T-helper 1 cell treated with Interleukin-12 subunit alpha and Interleukin-12 subunit beta and Interleukin-4 antibody, amounts not matched to agents 30 μg/mL and 1 μg/mL, for 36 hours (primary cell): ENCODE data around the gene NXN.
"Not testable (repeated sequence)": the region's sequence is repeated elsewhere in the genome, so short reads cannot be mapped to it uniquely, and the experiment has no call there.

Experiments used
- H3K27ac Mint-ChIP-seq: one replicate; pipeline ENCODE4 v1.8.0; 2021; ENCODE audit warnings: mild to moderate bottlenecking, mixed read lengths
- H3K27me3 Mint-ChIP-seq: one replicate; pipeline ENCODE4 v1.8.0; 2021; ENCODE audit warnings: low read depth, mixed read lengths
- H3K36me3 Mint-ChIP-seq: one replicate; pipeline ENCODE4 v1.8.0; 2021; ENCODE audit warnings: low read depth, mixed read lengths
- H3K4me1 Mint-ChIP-seq: one replicate; pipeline ENCODE4 v1.8.0; 2021; ENCODE audit warnings: low read depth, mixed read lengths
- H3K4me3 Mint-ChIP-seq: one replicate; pipeline ENCODE4 v1.8.0; 2021; ENCODE audit warnings: mild to moderate bottlenecking, moderate library complexity, mixed read lengths
- H3K9me3 Mint-ChIP-seq: one replicate; pipeline ENCODE4 v1.8.0; 2021; ENCODE audit warnings: mixed read lengths

NXN gene

DNA sequence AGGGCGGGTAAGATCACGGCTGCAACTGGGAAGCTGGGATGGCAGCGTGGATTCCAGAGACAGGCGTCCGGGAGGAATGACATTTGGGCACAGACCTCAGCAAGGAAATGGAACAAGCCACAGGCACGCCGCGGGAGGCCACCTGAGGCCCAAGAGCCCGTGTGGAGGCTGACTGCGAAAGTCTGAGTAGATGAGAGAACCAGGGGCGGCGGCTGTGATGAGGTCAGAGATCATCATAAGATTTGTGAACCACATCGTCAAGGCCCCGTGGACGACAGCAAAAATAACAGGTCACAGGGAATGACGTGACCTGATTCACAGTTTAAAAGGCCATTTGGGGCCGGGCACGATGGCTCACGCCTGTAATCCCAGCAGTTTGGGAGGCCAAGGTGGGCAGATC is 149.2 kb downstream of the NXN start:
- Mint-ChIP-seq H3K27ac (no peak overlapping the region), H3K36me3 (no peaks in the 10 kb centered on the region), H3K9me3 (no peaks in the 10 kb centered on the region), H3K4me3 (no peak overlapping the region), H3K4me1 (no peaks in the 10 kb centered on the region), H3K27me3 (no peaks in the 10 kb centered on the region)

DNA sequence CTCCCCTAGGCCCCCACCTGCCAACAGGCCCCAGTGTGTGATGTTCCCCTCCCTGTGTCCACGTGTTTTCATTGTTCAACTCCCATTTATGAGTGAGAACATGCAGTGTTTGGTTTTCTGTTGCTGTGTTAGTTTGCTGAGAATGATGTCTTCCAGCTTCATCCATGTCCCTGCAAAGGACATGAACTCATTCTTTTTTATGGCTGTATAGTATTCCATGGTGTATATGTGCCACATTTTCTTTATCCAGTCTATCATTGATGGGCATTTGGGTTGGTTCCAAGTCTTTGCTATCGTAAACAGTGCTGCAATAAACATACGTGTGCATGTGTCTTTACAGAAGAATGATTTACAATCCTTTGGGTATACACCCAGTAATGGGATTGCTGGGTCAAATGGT is 150.0 kb downstream of the NXN start:
- not testable (repeated sequence) for H3K27ac Mint-ChIP-seq, H3K27me3 Mint-ChIP-seq, H3K9me3 Mint-ChIP-seq, H3K4me3 Mint-ChIP-seq, H3K36me3 Mint-ChIP-seq, H3K4me1 Mint-ChIP-seq

DNA sequence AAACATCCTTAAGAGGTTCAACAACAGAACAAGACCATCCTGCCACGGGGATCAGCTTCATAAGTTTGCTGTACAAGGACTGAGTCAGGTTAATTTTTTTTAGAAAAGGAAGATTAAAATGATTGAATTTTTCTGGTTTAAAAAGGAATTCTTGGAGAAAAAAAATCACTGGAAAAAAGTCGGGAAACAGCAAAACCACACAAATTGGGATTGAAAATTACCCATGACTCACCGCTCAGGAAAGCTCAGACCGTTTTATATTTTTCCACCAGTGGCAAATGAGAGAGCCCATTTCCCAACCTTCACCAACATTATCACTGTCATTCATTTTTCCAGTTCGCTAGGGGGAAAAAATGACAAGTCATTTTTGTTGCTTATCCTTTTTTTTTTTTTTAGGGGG is 150.8 kb downstream of the NXN start:
- Mint-ChIP-seq H3K4me3 (no peak overlapping the region), H3K4me1 (no peaks in the 10 kb centered on the region), H3K27ac (no peak overlapping the region), H3K27me3 (no peaks in the 10 kb centered on the region), H3K9me3 (no peaks in the 10 kb centered on the region), H3K36me3 (no peaks in the 10 kb centered on the region)

DNA sequence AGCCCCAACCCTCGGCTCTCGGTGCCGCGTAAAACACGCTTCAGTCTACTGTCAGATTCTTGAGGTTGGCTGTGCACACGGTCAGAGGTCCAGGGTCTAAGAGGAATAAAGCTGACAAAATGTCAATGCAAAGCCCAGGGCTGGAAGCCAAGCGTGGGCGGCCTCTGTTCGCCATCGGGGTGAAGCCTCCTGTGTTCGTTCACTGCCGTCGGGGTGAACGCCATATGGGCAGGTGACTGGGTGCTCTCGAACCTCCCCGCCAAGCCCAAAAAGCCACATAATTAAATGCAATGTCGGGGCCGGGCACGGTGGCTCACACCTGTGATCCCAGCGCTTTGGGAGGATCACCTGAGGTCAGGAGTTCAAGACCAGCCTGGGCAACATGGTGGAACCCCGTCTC is 152.8 kb downstream of the NXN start:
- Mint-ChIP-seq H3K9me3 (no peaks in the 10 kb centered on the region), H3K27me3 (no peaks in the 10 kb centered on the region), H3K36me3 (no peaks in the 10 kb centered on the region), H3K27ac (no peak overlapping the region), H3K4me1 (no peaks in the 10 kb centered on the region), H3K4me3 (no peak overlapping the region)

DNA sequence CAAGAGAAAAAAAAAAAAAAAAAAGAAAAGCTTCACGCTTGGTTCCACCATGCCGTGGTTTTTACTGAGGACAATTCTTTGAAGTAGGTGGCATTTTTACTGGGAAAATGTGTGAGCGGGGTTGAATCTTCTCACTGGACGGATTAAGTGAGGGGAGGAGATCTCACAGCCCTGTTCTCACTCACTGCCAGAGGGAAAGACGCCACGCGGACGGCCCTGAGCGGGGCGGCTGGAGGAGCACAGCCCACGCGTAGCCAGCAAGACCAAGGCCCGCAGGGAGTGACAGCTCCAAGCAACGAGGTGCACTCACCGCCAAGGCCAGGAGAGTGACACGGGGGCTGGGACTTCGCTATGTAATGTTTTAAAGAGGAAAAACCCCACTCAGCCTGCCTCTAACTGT is 154.4 kb downstream of the NXN start:
- no peak overlapping the region for H3K27ac Mint-ChIP-seq
- H3K36me3 Mint-ChIP-seq, result no peaks in the 10 kb centered on the region
- H3K4me3 Mint-ChIP-seq, result no peak overlapping the region
- H3K9me3 Mint-ChIP-seq, result no peaks in the 10 kb centered on the region
- no peaks in the 10 kb centered on the region for H3K27me3 Mint-ChIP-seq
- H3K4me1 Mint-ChIP-seq, result no peaks in the 10 kb centered on the region

DNA sequence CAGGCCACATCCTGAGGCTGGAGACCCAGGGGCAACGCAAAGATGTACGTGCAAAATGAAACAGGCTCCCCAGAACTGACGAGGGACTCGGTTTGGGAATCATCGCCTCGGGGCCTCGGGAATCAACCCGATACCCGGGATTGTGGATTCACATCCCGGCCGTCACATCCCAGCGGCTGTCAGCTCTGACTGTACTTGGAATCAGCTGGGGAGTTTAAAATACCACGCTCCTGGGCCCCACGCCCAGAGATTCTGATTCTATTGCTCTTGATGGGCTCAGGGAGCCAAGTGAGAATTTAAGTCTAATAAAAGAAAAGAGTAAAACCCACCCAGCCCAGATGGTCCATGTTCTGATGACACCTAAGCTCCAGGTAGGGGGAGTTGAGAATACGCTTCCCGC is 155.2 kb downstream of the NXN start:
- no peaks in the 10 kb centered on the region for H3K4me1 Mint-ChIP-seq
- H3K27ac Mint-ChIP-seq, result no peak overlapping the region
- H3K27me3 Mint-ChIP-seq, result no peaks in the 10 kb centered on the region
- H3K9me3 Mint-ChIP-seq, result no peaks in the 10 kb centered on the region
- H3K4me3 Mint-ChIP-seq, result no peak overlapping the region
- no peaks in the 10 kb centered on the region for H3K36me3 Mint-ChIP-seq

DNA sequence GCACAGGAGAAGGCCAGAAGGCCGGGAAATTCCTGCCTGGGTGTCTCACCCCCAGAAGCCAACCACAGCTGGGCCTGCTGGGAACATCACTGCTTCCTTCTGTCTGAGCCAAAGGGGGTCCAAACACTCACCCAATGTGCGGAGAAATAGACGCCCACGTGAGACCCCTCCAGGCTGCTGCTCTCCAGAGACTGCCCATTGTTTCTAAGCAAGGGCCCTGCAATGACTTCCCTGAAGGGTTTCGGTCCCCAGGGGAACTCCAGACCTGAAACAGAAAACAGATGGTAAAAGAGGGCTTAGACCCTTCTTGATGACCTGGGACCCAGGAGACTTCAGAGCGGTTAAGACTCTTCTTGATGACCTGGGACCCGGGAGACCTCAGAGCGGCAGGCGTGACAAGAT is 156.1 kb downstream of the NXN start:
- H3K9me3 Mint-ChIP-seq, result no peaks in the 10 kb centered on the region
- no peaks in the 10 kb centered on the region for H3K27me3 Mint-ChIP-seq
- no peak overlapping the region for H3K4me3 Mint-ChIP-seq

DNA sequence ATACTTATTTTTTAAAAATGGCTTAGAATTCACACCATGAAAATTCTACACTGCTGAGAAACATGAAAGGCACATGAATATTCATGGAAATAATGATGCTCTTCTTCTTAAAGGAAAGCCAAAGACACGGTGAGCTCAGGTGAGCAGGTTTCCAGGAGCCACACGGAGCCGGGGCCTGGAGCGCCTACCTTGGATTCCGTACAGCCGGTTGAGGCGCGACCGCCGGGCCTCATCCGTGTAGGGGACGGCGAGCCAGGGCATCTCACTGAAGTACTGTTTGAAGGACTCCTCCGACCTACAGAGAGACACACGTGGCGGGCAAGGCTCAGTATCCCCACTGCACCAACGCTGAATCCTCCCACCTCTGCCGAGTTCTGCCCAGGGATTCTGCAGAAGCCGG is 160.3 kb downstream of the NXN start:
- Mint-ChIP-seq H3K4me3 (no peak overlapping the region), H3K9me3 (no peaks in the 10 kb centered on the region), H3K27ac (no peak overlapping the region), H3K4me1 (no peaks in the 10 kb centered on the region), H3K36me3 (no peaks in the 10 kb centered on the region), H3K27me3 (no peaks in the 10 kb centered on the region)

More for the DNA sequence above, 156.1 kb downstream of the NXN start:
- Mint-ChIP-seq H3K27ac (no peak overlapping the region), H3K36me3 (no peaks in the 10 kb centered on the region), H3K4me1 (no peaks in the 10 kb centered on the region)

DNA sequence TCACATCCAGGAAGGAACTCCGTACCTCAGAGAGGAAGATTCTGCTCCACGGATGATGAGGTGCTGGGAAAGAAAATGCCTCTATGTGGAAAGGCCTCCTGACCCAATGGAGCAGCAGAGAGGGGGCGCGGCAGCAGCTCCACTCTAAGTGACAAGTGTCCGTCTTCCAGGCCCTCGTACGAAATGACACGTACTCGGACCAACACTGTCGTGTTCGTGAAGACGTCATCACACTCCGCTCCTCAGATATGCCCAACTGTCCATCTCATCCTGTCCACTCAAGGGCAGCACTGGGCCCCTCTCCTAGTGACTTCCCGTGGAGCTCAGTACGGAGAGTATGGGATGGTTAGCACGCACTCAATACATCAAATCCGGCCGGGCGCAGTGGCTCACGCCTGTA is 165.2 kb downstream of the NXN start:
- Mint-ChIP-seq H3K27me3 (no peaks in the 10 kb centered on the region), H3K9me3 (peaks cover 4% of the 10 kb centered on the region), H3K36me3 (no peaks in the 10 kb centered on the region), H3K27ac (no peak overlapping the region), H3K4me1 (no peaks in the 10 kb centered on the region), H3K4me3 (no peak overlapping the region)

DNA sequence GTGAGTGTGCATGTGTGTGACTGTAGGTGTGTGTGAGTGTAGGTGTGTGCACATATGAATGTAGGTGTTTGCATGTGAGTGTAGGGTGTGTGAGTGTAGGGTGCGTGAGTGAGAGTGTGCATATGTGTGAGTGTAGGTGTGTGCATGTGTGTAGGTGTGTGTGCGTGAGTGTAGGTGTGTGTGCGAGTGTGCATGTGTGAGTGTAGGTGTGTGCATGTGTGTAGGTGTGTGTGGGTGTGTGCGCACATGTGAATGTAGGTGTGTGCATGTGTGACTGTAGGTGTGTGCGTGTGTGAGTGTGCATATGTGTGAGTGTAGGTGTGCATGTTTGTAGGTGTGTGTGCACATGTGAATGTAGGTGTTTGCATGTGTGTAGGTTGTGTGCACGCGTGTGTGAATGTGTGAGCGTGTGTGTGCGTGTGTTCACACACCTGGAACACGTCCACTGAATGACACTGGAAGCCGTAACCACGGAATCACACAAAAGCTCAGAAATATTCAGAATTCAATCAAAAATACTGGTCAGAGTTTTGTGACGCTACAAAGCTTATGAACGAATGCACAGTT is 166.9 kb downstream of the NXN start:
- peaks cover 4% of the 10 kb centered on the region for H3K9me3 Mint-ChIP-seq
- H3K4me1 Mint-ChIP-seq, result no peaks in the 10 kb centered on the region
- H3K4me3 Mint-ChIP-seq, result no peak overlapping the region
- H3K27me3 Mint-ChIP-seq, result no peaks in the 10 kb centered on the region
- no peaks in the 10 kb centered on the region for H3K36me3 Mint-ChIP-seq
- H3K27ac Mint-ChIP-seq, result no peak overlapping the region

DNA sequence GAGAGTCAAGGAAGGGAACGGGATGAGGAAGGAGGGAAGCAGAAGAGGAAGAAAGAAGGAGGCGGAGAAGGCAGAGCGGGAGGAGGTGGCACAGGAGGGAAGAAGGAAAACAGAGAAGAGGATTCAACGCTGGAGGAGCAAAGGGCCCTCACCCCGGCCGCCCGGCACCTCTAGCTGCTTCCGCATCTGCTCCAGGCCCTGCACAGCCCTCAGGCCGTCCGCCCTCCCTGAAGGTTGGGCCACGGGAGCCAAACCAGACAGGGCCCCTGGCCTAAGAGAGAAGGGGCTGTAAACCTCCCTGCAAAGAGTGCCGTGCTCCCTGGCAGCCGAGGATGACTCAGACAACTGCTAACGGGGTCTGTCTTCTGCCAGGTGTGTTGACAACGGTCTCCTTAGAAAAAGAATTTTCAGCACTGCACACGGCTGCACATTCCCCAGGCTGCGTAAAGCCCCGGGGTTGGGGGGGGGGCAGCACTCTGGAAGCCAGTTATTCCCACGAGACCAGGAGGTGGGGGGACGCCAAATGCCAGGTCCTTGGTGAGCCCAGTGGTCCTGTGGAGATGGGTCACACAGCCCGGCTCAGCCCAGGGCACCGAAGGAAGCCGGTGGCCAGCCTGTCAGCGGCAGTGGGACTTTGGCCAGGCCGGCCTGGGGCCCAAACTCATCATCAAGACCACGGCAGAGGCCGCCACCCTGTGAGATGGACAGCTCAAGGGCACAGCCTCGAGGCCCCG is 168.4 kb downstream of the NXN start:
- Mint-ChIP-seq H3K9me3 (peaks cover 4% of the 10 kb centered on the region), H3K27me3 (no peaks in the 10 kb centered on the region), H3K4me1 (no peaks in the 10 kb centered on the region), H3K36me3 (no peaks in the 10 kb centered on the region), H3K27ac (no peak overlapping the region), H3K4me3 (no peak overlapping the region)

DNA sequence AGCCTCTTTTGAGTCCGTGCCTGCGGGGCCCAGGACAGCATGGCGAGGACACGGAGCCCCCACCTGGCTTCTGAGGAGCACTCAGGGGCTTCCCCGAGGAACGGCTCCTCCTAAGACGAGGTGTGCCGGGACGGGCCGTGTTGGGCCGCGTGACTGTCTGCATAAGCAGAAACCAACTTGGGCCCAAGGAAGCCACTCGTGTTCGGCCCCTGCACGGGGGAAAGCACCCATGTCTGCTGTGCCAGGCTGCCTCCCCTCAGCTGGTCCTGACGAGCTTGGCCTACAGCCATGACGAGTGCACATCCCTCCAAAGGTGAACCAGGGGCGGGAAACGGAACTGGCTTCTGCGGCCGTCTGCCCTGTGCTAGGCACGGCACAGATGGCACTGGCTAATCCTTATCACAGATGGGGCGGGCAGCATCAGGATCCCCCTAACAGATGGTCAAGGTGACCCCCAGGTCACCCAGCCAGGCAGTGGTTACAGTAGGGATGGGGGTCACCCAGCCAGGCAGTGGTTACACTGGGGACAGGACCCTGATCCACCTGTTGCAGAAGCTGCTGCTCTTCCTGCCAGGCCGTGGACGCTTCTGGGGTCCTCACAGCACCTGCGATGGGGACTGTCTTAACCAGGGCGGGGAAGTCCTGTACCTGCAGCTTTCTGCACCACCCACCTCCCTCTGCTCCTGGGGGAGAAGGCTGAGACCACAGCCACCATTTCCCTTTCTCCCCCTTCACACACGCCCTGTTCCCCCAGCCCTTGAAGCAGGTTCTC is 171.9 kb downstream of the NXN start:
- Mint-ChIP-seq H3K4me1 (no peaks in the 10 kb centered on the region), H3K27me3 (no peaks in the 10 kb centered on the region), H3K9me3 (peaks cover 4% of the 10 kb centered on the region), H3K27ac (no peak overlapping the region), H3K4me3 (no peak overlapping the region), H3K36me3 (no peaks in the 10 kb centered on the region)

DNA sequence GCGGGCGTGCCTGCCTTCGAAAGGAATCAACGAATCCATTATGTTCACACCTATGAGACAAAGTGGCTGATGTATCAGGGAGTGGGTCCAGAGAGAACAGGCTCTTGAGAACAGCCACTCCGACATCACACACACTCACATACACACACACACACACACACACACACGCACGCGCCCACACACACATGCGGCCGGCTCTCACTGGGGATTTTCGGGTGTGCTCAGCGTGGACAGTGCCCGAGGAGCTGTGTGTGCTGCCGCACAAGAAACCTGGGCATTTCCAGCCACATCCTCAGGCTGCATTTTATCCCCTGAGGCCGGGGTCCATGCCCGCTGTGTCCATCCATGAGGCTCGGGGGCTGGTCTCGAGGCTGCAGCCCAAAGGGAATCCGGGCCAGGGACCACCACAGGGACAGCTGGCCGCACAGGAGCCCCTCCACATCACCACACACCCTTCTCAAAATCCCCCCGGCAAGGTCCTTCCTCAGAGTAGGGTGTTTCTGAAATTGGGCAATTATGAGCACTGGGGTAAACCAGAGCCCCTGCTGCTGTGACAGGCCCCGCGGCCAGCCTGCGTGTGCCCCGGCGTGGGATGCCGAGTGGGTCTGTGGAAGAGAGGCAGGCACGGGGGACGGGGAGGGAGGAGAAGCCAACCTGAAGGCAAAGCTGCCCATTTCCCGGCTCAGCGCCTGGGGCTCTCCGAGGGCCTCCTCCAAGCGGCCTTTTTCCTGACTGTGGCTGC is 172.6 kb downstream of the NXN start:
- no peak overlapping the region for H3K4me3 Mint-ChIP-seq

DNA sequence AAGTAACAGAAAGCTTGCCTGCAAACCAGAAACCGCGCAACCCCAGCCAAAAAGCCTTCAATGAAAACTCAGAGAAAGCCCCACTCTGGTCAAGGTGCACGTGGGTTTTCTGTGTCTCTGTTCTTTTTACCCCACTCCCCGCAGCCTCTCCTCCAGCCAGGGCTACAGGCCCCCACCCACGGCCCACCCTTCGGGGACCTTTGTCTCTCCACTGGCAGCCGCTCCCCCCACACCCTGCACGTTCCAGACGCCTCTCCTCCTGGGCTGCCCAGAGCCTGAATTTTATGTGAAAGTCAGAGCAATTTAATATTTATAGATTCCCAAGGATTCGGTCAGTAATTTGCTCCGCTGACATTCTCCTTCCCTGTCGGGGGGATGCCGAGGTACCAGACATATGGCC is 173.2 kb downstream of the NXN start:
- H3K4me1 Mint-ChIP-seq, result no peaks in the 10 kb centered on the region
- H3K36me3 Mint-ChIP-seq, result no peaks in the 10 kb centered on the region
- H3K27me3 Mint-ChIP-seq, result no peaks in the 10 kb centered on the region
- no peaks in the 10 kb centered on the region for H3K9me3 Mint-ChIP-seq
- no peak overlapping the region for H3K27ac Mint-ChIP-seq
- no peak overlapping the region for H3K4me3 Mint-ChIP-seq

More for the DNA sequence above, 172.6 kb downstream of the NXN start:
- no peaks in the 10 kb centered on the region for H3K27me3 Mint-ChIP-seq
- H3K36me3 Mint-ChIP-seq, result no peaks in the 10 kb centered on the region
- no peak overlapping the region for H3K27ac Mint-ChIP-seq
- H3K9me3 Mint-ChIP-seq, result no peaks in the 10 kb centered on the region
- no peaks in the 10 kb centered on the region for H3K4me1 Mint-ChIP-seq

DNA sequence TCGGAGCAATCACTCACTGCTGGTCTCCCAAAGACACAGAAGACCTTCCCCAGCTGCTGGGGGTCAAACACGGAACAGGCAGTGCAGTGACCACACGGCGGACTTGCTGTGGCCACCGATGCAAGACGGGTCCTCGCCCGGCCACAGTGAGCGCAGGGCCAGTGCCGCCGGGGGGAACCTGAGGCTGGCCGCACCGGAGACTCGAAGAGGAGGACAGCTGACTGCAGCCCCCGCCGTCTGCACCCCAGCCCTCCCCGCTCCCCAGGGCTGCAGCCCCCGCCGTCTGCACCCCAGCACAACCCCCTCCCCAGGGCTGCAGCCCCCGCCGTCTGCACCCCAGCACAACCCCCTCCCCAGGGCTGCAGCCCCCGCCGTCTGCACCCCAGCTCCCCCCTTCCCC is 173.7 kb downstream of the NXN start:
- not testable (repeated sequence) for H3K27me3 Mint-ChIP-seq, H3K27ac Mint-ChIP-seq, H3K9me3 Mint-ChIP-seq, H3K4me3 Mint-ChIP-seq, H3K4me1 Mint-ChIP-seq, H3K36me3 Mint-ChIP-seq
